Mononuclear cell (primary cell): ENCODE measurements around the gene OR2J1. TPM values are rescaled to one million over a fixed set of nuclear protein-coding genes. Genes with fewer than 3 reads are reported as not detected.
"Not testable (repeated sequence)": the region's sequence is repeated elsewhere in the genome, so short reads cannot be mapped to it uniquely, and the experiment has no call there.

ENCODE experiments used
- H3K27me3 ChIP-seq: 2 replicates; pipeline ENCODE4 v1.6.0; 2011; ENCODE audit warnings: low read length, control low read depth; ENCODE audit not compliant: insufficient read depth
- H3K4me1 ChIP-seq: 2 replicates; pipeline ENCODE4 v1.5.1; 2011; ENCODE audit warnings: mild to moderate bottlenecking, low read length, control low read depth; ENCODE audit not compliant: insufficient read depth
- H3K4me3 ChIP-seq: 2 replicates; pipeline ENCODE4 v1.5.1; 2011; ENCODE audit warnings: mild to moderate bottlenecking, low read length, moderate library complexity
- H3K9me3 ChIP-seq: 2 replicates; pipeline ENCODE4 v1.5.1; 2011; ENCODE audit warnings: low read depth, mild to moderate bottlenecking, control low read depth, low read length
- total RNA-seq: library from RNA; depleted of rRNA; stranded (reverse); fragments of >200 nt; gene quantifications from one replicate; pipeline ENCODE4 v1.2.3, GENCODE V29; 2012

Gene OR2J1
- not detected for total RNA-seq

DNA sequence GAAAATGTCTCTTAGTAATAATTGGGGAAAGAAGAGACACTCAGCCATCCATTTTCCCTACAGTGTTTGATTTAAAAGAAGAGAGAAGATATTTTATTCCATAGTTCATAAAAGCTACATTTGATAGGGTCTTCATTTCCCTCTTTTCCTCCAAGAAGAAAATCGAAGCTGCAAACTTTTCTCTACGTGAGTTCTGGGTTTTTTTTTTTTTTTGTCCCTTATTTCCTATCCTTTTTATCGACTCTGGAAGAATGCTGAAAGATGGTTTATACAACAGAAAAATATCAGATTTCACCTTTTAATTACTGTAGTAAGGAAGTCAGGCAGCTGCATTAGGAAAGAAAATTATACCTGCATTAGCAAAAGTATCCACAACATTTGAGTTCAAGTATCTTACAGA lies at the start of gene OR2J1:
Gene OR2J1, plus strand, starts transcription at position 301 of the 400 bp plus-strand sequence. CDS start 1,453 bp downstream, outside the sequence.
- H3K27me3 ChIP-seq: peaks cover 15% of the 10 kb centered on the region
- no peaks in the 10 kb centered on the region for H3K9me3 ChIP-seq
- H3K4me1 ChIP-seq: no peaks in the 10 kb centered on the region
- no peak within 1 kb of the TSS for H3K4me3 ChIP-seq

DNA sequence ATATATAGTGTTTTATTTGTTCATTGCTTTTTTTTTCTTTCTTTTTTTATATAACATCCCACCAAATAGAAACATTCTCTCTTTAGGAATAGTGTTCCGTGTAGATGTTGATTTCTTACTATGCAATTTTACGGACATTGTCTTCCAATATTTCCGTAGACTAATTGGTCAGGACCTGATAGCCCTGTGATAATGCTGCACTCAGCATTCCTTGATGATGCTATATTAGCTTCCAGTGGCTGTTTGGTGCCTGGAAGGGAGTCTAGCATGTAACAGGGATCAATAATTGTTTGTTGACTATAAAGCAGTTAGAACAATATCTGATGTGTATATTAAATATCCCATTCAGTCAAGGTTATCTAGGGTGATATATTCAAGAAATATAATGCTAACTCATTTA lies 47.6 kb upstream of the OR2J1 start:
- H3K4me1 ChIP-seq: no peaks in the 10 kb centered on the region
- no peak overlapping the region for H3K4me3 ChIP-seq
- peaks cover 13% of the 10 kb centered on the region for H3K9me3 ChIP-seq
- H3K27me3 ChIP-seq: peaks cover 25% of the 10 kb centered on the region

GRCh38 chr6:29071831-29072723 lies 27.2 kb upstream of the OR2J1 start:
- H3K4me3 ChIP-seq: no peak overlapping the region
- H3K9me3 ChIP-seq: no peaks in the 10 kb centered on the region
- H3K27me3 ChIP-seq: peaks cover 9% of the 10 kb centered on the region
- H3K4me1 ChIP-seq: no peaks in the 10 kb centered on the region

- H3K9me3 ChIP-seq: no peaks in the 10 kb centered on the region
- H3K4me1 ChIP-seq: no peaks in the 10 kb centered on the region
- H3K4me3 ChIP-seq: no peak overlapping the region
- H3K27me3 ChIP-seq: peaks cover 3% of the 10 kb centered on the region
Measured at GRCh38 chr6:29079203-29079602, 20.1 kb upstream of the OR2J1 start.

DNA sequence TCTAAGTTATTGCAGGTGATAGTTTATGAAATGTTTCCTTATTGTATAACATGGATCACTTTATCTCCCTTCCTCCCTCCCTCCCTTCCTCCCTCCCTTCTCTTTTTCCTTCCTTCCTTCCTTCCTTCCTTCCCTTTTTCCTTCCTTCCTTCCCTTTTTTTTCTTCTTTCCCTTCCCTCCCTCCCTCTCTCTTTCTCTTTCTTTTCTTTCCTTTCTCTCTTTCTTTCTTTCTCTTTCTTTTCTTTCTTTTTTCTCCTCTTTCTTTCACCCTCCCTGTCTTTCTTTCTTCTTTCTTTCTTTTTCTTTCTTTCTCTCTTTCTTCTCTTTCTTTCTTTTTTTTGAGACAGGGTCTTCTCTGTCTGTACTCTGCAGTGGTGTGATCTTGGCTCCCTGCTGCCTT lies 18.0 kb upstream of the OR2J1 start:
- no peaks in the 10 kb centered on the region for H3K4me1 ChIP-seq
- H3K27me3 ChIP-seq: peaks cover 3% of the 10 kb centered on the region
- H3K9me3 ChIP-seq: no peaks in the 10 kb centered on the region
- no peak overlapping the region for H3K4me3 ChIP-seq

- Histone ChIP-seq H3K27me3 (peaks cover 3% of the 10 kb centered on the region), H3K4me1 (no peaks in the 10 kb centered on the region), H3K9me3 (no peaks in the 10 kb centered on the region), H3K4me3 (no peak overlapping the region)
Measured at GRCh38 chr6:29082457-29082856, 16.8 kb upstream of the OR2J1 start.

DNA sequence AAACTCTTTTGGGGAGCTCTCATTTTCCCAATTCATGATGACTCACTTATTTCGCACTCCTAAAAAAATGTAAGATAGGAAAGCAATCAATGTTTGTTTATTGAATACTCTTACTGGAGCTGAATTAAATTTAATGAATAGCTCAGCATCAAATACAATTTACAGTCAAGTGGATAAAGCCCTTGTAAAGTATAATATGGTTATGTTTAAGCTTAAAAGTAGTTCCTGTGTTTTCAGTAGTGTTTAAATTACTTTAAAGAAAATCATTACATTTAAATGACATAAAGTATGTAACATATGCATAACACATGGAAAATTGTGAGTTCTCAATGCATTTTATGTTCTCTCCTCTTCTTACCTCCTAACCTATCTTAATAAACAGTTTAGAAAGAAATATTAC lies 12.1 kb upstream of the OR2J1 start, which contains the start of gene OR2B3:
Gene OR2B3, minus strand, starts transcription at position 101 of the 400 bp plus-strand sequence. Its CDS starts 65 bp downstream, at position 36.
- H3K4me3 ChIP-seq: no peak within 1 kb of the TSS
- H3K9me3 ChIP-seq: no peaks in the 10 kb centered on the region
- H3K4me1 ChIP-seq: no peaks in the 10 kb centered on the region
- H3K27me3 ChIP-seq: peaks cover 4% of the 10 kb centered on the region

DNA sequence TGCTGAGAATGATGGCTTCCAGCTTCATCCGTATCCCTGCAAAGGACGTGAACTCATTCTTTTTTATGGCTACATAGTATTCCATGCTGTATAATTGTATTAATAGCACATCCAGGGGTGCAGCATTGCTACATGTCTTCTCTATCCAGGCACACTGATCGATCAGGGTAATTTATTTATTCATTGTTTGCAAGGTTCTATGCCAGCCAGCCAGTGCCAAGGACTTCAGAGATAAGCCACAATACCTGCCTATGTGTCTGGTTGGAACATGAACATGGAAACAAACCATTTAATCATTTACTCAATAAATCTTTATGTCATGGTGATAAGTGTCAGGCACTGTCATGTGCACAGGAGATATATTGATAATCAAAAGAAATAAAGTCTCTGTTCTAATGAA lies 6.3 kb upstream of the OR2J1 start:
- Histone ChIP-seq H3K4me1 (no peaks in the 10 kb centered on the region), H3K9me3 (no peaks in the 10 kb centered on the region), H3K4me3 (no peak overlapping the region), H3K27me3 (peaks cover 11% of the 10 kb centered on the region)

DNA sequence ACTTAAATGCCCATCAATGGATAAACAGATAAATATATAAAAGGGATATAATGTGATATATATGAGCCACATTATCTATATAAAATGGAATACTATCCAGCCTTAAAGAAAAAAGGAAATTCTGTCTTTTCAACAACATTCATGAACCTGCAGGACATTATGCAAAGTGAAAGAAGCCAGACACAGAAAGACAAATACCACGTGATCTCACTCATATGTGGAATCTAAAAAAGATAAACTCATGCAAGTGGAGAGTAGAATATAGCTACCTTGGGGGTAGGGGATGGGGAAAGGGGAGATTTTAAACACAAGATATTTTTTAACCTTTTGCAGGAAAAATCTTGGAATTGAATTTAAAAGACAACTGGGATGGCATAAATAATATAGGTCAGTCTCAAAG lies 1.5 kb upstream of the OR2J1 start:
- Histone ChIP-seq H3K9me3 (no peaks in the 10 kb centered on the region), H3K4me1 (no peaks in the 10 kb centered on the region), H3K27me3 (peaks cover 11% of the 10 kb centered on the region), H3K4me3 (no peak overlapping the region)

DNA sequence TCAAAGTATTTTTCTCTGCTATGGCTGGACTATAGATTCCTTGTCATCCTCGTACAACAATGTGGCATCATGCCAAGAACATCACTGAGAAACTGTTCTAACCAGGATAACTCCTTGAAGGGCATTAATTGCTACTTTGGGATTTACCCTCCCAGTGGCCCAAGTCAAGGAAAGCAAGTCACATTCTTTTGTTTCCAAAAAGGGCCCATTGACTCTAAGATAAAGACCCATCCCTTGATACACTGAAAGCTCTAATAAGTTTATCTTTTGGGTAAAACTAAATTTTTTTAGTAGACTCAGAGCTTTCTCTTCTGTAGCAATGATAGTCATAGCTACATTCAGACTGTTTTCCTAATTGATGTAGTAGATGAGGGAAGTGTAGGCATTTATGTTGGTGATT lies 8.5 kb downstream of the OR2J1 start, which contains the start of gene OR2J3:
Gene OR2J3, plus strand, starts transcription at position 301 of the 400 bp plus-strand sequence. CDS start 3,833 bp downstream, outside the sequence.
- Histone ChIP-seq H3K27me3 (peaks cover 4% of the 10 kb centered on the region), H3K9me3 (no peaks in the 10 kb centered on the region), H3K4me3 (no peak within 1 kb of the TSS), H3K4me1 (no peaks in the 10 kb centered on the region)

DNA sequence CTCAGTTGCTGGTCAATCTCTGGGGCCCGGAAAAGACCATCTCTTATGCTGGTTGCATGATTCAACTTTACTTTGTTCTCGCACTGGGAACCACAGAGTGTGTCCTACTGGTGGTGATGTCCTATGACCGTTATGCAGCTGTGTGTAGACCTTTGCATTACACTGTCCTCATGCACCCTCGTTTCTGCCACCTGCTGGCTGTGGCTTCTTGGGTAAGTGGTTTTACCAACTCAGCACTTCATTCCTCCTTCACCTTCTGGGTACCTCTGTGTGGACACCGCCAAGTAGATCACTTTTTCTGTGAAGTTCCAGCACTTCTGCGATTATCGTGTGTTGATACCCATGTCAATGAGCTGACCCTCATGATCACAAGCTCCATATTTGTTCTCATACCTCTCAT lies 12.8 kb downstream of the OR2J1 start:
- H3K4me1 ChIP-seq: no peaks in the 10 kb centered on the region
- H3K9me3 ChIP-seq: no peaks in the 10 kb centered on the region
- no peak overlapping the region for H3K4me3 ChIP-seq
- no peaks in the 10 kb centered on the region for H3K27me3 ChIP-seq

- H3K4me3 ChIP-seq, H3K9me3 ChIP-seq, H3K4me1 ChIP-seq, H3K27me3 ChIP-seq: not testable (repeated sequence)
Measured at GRCh38 chr6:29114964-29115363, 15.7 kb downstream of the OR2J1 start.

DNA sequence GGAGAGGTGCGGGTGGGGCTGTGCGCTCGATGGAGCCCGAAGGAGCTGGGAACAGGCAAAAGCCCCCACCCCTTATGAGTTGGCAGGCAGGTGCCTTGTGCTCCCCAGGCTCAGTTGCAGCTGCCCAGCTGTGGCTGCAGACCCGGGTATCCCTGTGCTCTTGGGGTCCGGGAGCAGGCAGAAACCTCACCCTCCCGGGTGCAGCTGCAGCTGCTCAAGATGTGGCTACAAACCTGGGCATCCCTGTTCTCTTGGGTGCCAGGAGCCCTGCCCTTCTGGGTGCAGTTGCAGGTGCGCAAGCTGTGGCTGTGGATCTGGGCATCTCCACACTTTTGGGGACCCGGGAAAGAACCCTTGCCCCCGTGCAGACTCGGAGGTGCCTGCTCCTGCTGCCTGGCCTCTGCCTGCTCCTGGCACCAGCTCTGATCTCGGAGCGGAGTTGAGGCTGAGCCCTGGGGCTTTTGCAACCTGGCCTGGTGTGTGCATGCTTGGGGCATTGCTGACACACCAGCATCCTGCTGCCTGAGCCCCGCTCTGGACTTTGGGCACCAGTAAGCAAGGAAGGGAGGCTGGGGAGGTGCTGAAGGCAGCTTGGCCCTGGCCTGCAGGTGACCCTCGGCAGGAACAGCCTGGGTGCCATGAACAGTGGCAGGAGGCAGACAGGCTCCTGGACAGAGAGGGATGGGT lies 30.2 kb downstream of the OR2J1 start:
- H3K4me3 ChIP-seq: no peak overlapping the region
- no peaks in the 10 kb centered on the region for H3K27me3 ChIP-seq
- no peaks in the 10 kb centered on the region for H3K4me1 ChIP-seq
- no peaks in the 10 kb centered on the region for H3K9me3 ChIP-seq

- Histone ChIP-seq H3K27me3 (no peaks in the 10 kb centered on the region), H3K9me3 (no peaks in the 10 kb centered on the region), H3K4me3 (no peak overlapping the region), H3K4me1 (no peaks in the 10 kb centered on the region)
Measured at GRCh38 chr6:29130644-29131043, 31.4 kb downstream of the OR2J1 start.

- H3K4me3 ChIP-seq: no peak overlapping the region
- H3K4me1 ChIP-seq: no peaks in the 10 kb centered on the region
- H3K27me3 ChIP-seq: no peaks in the 10 kb centered on the region
- H3K9me3 ChIP-seq: no peaks in the 10 kb centered on the region
Measured at GRCh38 chr6:29131691-29132090, 32.4 kb downstream of the OR2J1 start.
